Measurements from ENCODE around the gene FSTL4.

DNA sequence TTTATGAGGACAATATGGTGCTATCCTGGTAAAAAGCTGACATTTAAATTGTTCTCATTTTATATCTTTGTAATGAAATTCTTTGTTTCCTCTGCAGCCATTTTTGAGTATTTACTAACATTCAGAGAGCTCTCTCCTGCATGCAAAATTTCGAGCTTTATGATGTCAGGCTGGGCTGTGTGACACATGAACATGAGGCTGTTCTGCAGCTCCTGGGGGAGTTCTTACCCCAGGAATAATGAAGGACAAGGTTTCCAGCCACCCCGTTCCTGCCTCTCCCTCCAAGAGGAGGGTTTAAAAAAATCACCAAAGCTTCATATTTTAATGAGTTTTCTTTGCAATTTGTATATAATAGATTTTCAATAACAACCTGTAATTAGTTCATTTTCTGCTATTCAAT is 308.2 kb downstream of the FSTL4 start:
- TF ChIP-seq EGR1 (IDR thresholded peaks at IDR 0.05; ENCODE audit: low read depth in 2 of 2) (no peak), RAD21 (IDR thresholded peaks at IDR 0.05) (no peak), JUND (IDR thresholded peaks at IDR 0.05) (no peak), GABPA (IDR thresholded peaks at IDR 0.05 in 1 of 2, conservative IDR thresholded peaks at IDR 0.05 in 1 of 2) (no peak), YY1 (IDR thresholded peaks at IDR 0.05) (no peak), TAF1 (conservative IDR thresholded peaks at IDR 0.05) (no peak)
- TF ChIP-seq, protein P1, sequence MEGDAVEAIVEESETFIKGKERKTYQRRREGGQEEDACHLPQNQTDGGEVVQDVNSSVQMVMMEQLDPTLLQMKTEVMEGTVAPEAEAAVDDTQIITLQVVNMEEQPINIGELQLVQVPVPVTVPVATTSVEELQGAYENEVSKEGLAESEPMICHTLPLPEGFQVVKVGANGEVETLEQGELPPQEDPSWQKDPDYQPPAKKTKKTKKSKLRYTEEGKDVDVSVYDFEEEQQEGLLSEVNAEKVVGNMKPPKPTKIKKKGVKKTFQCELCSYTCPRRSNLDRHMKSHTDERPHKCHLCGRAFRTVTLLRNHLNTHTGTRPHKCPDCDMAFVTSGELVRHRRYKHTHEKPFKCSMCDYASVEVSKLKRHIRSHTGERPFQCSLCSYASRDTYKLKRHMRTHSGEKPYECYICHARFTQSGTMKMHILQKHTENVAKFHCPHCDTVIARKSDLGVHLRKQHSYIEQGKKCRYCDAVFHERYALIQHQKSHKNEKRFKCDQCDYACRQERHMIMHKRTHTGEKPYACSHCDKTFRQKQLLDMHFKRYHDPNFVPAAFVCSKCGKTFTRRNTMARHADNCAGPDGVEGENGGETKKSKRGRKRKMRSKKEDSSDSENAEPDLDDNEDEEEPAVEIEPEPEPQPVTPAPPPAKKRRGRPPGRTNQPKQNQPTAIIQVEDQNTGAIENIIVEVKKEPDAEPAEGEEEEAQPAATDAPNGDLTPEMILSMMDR (IDR thresholded peaks at IDR 0.05; ENCODE audit: low read depth, low read length, missing input control) = no peak
- TF ChIP-seq, protein P2, sequence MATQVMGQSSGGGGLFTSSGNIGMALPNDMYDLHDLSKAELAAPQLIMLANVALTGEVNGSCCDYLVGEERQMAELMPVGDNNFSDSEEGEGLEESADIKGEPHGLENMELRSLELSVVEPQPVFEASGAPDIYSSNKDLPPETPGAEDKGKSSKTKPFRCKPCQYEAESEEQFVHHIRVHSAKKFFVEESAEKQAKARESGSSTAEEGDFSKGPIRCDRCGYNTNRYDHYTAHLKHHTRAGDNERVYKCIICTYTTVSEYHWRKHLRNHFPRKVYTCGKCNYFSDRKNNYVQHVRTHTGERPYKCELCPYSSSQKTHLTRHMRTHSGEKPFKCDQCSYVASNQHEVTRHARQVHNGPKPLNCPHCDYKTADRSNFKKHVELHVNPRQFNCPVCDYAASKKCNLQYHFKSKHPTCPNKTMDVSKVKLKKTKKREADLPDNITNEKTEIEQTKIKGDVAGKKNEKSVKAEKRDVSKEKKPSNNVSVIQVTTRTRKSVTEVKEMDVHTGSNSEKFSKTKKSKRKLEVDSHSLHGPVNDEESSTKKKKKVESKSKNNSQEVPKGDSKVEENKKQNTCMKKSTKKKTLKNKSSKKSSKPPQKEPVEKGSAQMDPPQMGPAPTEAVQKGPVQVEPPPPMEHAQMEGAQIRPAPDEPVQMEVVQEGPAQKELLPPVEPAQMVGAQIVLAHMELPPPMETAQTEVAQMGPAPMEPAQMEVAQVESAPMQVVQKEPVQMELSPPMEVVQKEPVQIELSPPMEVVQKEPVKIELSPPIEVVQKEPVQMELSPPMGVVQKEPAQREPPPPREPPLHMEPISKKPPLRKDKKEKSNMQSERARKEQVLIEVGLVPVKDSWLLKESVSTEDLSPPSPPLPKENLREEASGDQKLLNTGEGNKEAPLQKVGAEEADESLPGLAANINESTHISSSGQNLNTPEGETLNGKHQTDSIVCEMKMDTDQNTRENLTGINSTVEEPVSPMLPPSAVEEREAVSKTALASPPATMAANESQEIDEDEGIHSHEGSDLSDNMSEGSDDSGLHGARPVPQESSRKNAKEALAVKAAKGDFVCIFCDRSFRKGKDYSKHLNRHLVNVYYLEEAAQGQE (IDR thresholded peaks at IDR 0.05) = no peak
- TF ChIP-seq, protein P3, sequence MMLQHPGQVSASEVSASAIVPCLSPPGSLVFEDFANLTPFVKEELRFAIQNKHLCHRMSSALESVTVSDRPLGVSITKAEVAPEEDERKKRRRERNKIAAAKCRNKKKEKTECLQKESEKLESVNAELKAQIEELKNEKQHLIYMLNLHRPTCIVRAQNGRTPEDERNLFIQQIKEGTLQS (IDR thresholded peaks at IDR 0.05) = no peak
- TF ChIP-seq, protein P4, sequence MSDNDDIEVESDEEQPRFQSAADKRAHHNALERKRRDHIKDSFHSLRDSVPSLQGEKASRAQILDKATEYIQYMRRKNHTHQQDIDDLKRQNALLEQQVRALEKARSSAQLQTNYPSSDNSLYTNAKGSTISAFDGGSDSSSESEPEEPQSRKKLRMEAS (IDR thresholded peaks at IDR 0.05) = no peak

Data from liver (tissue), 3 donors.